Upper lobe of left lung (tissue), 4 donors: Measurements from ENCODE around the gene ZNF438.

Source experiments
- EP300 ChIP-seq, 4 donors: sonication (generic); formaldehyde crosslinking; IDR thresholded peaks; one replicate each; pipeline ENCODE4 v1.5.1; 2017; ENCODE audit warnings: antibody characterized with exemption in 4 of 4, control low read depth in 2 of 4
- POLR2A ChIP-seq, 4 donors: fragments of 450-650 bp; IDR thresholded peaks; one replicate each; pipeline ENCODE4 v1.5.1; 2016 to 2017; ENCODE audit warnings: antibody characterized with exemption in 4 of 4, mild to moderate bottlenecking in 2 of 4
- POLR2AphosphoS5 ChIP-seq, 2 donors: sonication (generic); formaldehyde crosslinking; IDR thresholded peaks; one replicate each; pipeline ENCODE4 v1.5.1; 2017; ENCODE audit warnings: antibody characterized with exemption in 2 of 2
- TF ChIP-seq, protein P1 (sequence below), 6 experiments: fragments of 450-650 bp in 4 of 6; fragments of 200-600 bp in 2 of 6; sonication (generic) in 2 of 6; IDR thresholded peaks; one replicate each; pipeline ENCODE4 v1.5.1; 2016 to 2019; ENCODE audit warnings: antibody characterized with exemption in 6 of 6

- TF ChIP-seq, protein P1, sequence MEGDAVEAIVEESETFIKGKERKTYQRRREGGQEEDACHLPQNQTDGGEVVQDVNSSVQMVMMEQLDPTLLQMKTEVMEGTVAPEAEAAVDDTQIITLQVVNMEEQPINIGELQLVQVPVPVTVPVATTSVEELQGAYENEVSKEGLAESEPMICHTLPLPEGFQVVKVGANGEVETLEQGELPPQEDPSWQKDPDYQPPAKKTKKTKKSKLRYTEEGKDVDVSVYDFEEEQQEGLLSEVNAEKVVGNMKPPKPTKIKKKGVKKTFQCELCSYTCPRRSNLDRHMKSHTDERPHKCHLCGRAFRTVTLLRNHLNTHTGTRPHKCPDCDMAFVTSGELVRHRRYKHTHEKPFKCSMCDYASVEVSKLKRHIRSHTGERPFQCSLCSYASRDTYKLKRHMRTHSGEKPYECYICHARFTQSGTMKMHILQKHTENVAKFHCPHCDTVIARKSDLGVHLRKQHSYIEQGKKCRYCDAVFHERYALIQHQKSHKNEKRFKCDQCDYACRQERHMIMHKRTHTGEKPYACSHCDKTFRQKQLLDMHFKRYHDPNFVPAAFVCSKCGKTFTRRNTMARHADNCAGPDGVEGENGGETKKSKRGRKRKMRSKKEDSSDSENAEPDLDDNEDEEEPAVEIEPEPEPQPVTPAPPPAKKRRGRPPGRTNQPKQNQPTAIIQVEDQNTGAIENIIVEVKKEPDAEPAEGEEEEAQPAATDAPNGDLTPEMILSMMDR (IDR thresholded peaks at IDR 0.05), result no peak
- TF ChIP-seq POLR2A (IDR thresholded peaks at IDR 0.05) (no peak), POLR2AphosphoS5 (IDR thresholded peaks at IDR 0.05) (no peak), EP300 (IDR thresholded peaks at IDR 0.05) (no peak)
Measured at GRCh38 chr10:30834153-30834552, 197.5 kb downstream of the ZNF438 start.
